Measurements from ENCODE around the gene SENP8. TPM values are rescaled to one million over a fixed set of nuclear protein-coding genes. Genes with fewer than 3 reads are reported as not detected.
A peak's percentile ranks its signal among the peaks of the same experiment; 100 is the strongest.

SENP8 gene
- total and polyA plus RNA-seq, 3 donors from 2014 or later: 8.1 to 22.7 (median 17.6) TPM

- Histone ChIP-seq H3K4me3 (peak overlapping the region; percentile 43 to 45), H3K36me3 (ENCODE audit: low read depth, missing control alignments) (no peaks in the 10 kb centered on the region), H3K27ac (peak overlapping the region; percentile 55 to 62), H3K9me3 (no peaks in the 10 kb centered on the region), H3K4me1 (peaks cover 9% of the 10 kb centered on the region), H3K27me3 (no peaks in the 10 kb centered on the region)
- DNase-seq: peak; percentile 92
- WGBS, 2 donors: 6 to 9% methylated on average over 12 to 14 of the region's 14 CpGs
- TF ChIP-seq CTCF (IDR thresholded peaks at IDR 0.05): no peak
- no peak for TF ChIP-seq POLR2A (IDR thresholded peaks at IDR 0.05)
- intact Hi-C loops (cut with DNase I; ENCODE audit: low total_unique reads): no loop called here
Observed at GRCh38 chr15:72155003-72155621, 36.9 kb downstream of the SENP8 start.

GRCh38 chr15:72155635-72156616 is 37.7 kb downstream of the SENP8 start:
- Histone ChIP-seq H3K4me3 (peak overlapping the region; percentile 43 to 45), H3K4me1 (peaks cover 9% of the 10 kb centered on the region), H3K9me3 (no peaks in the 10 kb centered on the region), H3K27me3 (no peaks in the 10 kb centered on the region), H3K27ac (peak overlapping the region; percentile 55 to 62), H3K36me3 (ENCODE audit: low read depth, missing control alignments) (no peaks in the 10 kb centered on the region)
- intact Hi-C loops (cut with DNase I; ENCODE audit: low total_unique reads): no loop called here
- 2 to 3% methylated on average over 11 to 19 of the region's 19 CpGs for WGBS, 2 donors
- DNase-seq: peak; percentile 94
- TF ChIP-seq POLR2A (IDR thresholded peaks at IDR 0.05): no peak
- TF ChIP-seq CTCF (IDR thresholded peaks at IDR 0.05): peak; percentile 75 to 88 (median 77)

- intact Hi-C loops (cut with DNase I; ENCODE audit: low total_unique reads): no loop called here
- no peaks in the 10 kb centered on the region for H3K36me3 ChIP-seq (ENCODE audit: low read depth, missing control alignments)
- H3K27ac ChIP-seq: no peak overlapping the region
- 84 to 89% methylated on average over 2 of the region's 2 CpGs for WGBS, 2 donors
- H3K4me1 ChIP-seq: peaks cover 17% of the 10 kb centered on the region
- no peak for DNase-seq
- TF ChIP-seq CTCF (IDR thresholded peaks at IDR 0.05) (no peak), POLR2A (IDR thresholded peaks at IDR 0.05) (no peak)
- no peaks in the 10 kb centered on the region for H3K9me3 ChIP-seq
- H3K27me3 ChIP-seq: no peaks in the 10 kb centered on the region
- no peak overlapping the region for H3K4me3 ChIP-seq
Observed at GRCh38 chr15:72156928-72157327, 38.7 kb downstream of the SENP8 start.

GRCh38 chr15:72160696-72161245 is 42.6 kb downstream of the SENP8 start:
- intact Hi-C loops (cut with DNase I; ENCODE audit: low total_unique reads): no loop called here
- Histone ChIP-seq H3K27me3 (no peaks in the 10 kb centered on the region), H3K4me3 (no peak overlapping the region), H3K9me3 (no peaks in the 10 kb centered on the region), H3K36me3 (ENCODE audit: low read depth, missing control alignments) (no peaks in the 10 kb centered on the region), H3K4me1 (peaks cover 21% of the 10 kb centered on the region), H3K27ac (peak overlapping the region in 1 of 2 donors; percentile 43)
- TF ChIP-seq CTCF (IDR thresholded peaks at IDR 0.05) (no peak), POLR2A (IDR thresholded peaks at IDR 0.05) (no peak)
- WGBS, 2 donors: 91% methylated on average over 5 of the region's 5 CpGs; no CpG with 5 or more reads in 1 of the 2 donors
- DNase-seq: no peak

Measured in testis (tissue), 3 donors.